SK-N-DZ (cell line): Measurements from ENCODE around the gene SLC26A1.
A peak's percentile ranks its signal among the peaks of the same experiment; 100 is the strongest.
"Not testable (repeated sequence)": the region's sequence is repeated elsewhere in the genome, so short reads cannot be mapped to it uniquely, and the experiment has no call there.

Experiments used
- DNase-seq: peaks from one replicate; pipeline ENCODE4 v3.0.0-alpha.2; 2015; ENCODE audit warnings: low spot score

Gene SLC26A1

DNA sequence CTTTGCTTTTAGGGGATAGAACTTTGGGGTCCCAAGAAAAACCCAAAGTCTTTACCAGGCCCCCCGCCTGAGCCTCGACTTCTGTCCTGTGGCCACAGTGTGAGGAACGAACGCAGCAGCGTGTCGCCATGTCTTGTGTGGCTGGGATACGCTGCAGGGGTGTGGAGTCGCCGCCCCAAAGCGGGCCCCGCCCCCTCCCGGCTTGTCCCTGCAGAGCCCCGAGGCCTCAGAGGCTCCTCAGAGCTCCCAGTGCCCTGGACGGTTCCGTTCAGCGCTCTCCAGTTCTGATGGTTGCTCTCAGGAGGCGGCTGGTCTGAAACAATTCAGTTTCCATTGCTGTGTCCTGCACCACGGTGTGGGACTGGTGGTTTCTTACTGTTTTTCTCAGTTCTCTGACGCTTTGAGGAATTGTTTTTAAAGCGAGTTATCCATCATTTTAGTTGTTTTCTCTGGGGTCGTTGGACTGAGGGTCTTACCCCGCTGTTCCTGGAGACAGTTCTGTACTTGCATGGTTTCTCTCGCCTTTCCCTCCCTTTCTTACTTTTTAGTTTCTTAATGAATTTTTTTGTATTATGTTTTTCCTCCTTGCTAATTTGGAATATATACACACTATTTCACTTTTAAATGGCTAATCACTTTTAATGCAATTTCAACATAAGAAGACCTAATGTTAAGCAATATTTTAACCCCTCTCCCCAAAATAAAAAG lies 7.9 kb downstream of the SLC26A1 start:
- DNase-seq: no peak

GRCh38 chr4:984336-985054 lies 8.7 kb downstream of the SLC26A1 start:
- DNase-seq: no peak

DNA sequence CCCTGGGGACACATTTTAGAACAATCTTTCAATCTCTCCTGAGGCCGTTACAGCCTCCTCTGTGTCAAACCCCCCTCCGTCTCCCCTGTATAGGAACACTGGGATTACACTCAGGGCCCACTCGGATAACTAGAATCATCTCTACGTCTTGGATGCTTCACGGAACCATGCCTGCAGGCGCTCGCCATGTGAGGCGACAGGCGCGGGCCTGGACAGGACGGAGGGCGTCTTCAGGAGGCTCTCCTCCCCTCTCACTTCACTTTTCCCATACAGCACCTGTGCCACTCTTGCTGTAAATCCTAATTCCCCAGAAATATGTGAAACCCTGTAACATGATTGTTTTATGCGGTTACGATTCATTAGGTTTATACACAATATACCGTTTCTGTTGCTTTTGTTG lies 10.4 kb downstream of the SLC26A1 start:
- no peak for DNase-seq

- DNase-seq: no peak
These were observed 10.9 kb downstream of the SLC26A1 start for GRCh38 chr4:982291-982690.

GRCh38 chr4:978957-979701 lies 14.1 kb downstream of the SLC26A1 start:
- DNase-seq: no peak

DNA sequence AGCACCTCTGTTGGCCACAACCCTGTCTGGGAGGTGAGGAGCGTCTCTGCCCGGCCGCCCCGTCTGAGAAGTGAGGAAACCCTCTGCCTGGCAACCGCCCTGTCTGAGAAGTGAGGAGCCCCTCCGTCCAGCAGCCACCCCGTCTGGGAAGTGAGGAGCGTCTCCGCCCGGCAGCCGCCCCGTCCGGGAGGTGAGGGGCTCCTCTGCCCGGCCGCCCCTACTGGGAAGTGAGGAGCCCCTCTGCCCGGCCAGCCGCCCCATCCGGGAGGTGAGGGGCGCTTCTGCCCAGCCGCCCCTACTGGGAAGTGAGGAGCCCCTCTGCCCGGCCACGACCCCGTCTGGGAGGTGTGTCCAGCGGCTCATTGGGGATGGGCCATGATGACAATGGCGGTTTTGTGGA lies 17.2 kb downstream of the SLC26A1 start:
- not testable (repeated sequence) for DNase-seq

- no peak for DNase-seq
These were observed 18.5 kb downstream of the SLC26A1 start for GRCh38 chr4:974668-975067.

GRCh38 chr4:973431-974397 lies 19.5 kb downstream of the SLC26A1 start, which contains the start of gene DGKQ:
DGKQ (minus strand) TSS chr4:973569; CDS start chr4:973482, 87 bp downstream.
- DNase-seq: peak; percentile 29

DNA sequence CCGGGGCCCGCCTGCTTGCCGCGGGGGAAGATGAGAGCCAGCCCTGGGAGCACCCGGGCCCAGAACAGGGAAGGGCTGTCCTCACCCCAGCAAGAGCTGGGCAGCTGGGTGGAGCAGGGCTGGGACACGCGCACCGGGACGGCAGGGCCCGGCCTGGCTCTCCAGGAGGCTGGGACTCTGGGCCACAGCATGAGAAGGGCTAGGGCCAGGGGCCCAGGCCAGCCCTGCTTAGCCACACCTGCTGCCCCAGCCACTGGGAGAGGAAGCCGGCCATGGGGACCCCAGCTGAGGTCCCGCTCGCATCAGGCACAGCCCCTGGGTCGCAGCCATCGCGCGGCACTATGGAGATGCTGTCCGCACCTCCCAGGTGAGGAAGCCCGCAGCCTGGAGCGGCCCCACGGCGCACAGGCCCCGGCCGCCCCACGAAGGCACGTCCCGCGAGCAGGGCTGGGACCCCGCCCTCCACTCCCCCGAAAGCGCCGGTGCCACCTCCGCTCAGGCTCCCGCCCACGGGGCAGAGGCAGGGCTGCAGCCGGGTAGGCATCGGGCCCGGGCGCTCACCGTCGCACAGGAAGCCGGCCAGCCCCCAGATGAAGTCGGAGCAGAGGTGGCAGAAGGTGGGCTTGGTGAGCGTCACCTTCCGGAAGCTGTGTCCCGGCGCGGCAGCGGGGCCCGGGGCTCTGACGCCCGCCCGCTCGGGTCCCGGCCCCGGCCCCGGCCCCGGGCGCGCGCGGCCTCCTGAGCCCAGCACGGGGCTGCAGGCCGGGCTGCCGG lies 20.4 kb downstream of the SLC26A1 start:
- DNase-seq: no peak

GRCh38 chr4:971666-972500 lies 21.3 kb downstream of the SLC26A1 start:
- DNase-seq: no peak

DNA sequence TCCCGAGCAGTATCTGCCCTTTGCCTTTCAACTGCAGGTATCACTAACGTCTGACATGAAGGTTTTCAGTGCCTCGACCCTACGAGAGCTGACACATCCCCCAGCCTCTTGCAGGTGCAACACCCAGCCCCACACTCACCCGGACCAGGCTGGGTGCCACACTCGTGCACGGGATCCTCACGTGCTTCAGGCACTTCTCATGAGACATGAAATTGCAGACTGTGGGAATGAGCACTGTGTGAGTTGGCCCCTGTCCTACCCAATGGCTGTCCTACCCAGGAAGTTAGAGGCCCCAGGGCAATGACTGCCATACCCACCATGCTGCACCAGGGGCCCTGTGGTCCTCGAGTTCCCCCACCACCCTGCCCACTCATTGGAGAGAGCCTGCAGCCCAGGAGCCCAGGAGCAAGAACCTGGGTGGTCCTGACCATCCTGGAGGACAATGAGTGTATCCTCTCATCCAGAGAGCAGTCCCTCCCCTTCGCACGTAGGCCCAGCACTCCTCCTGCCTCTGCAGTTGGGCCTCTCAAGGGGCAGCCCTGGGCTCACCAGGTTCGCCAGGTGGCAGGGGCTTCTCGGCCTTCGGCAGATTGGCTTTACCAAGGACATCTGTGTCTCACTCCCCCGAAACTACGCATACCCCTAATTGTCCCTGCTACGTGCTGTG lies 22.2 kb downstream of the SLC26A1 start:
- DNase-seq: no peak

GRCh38 chr4:970046-970745 lies 23.0 kb downstream of the SLC26A1 start:
- no peak for DNase-seq

DNA sequence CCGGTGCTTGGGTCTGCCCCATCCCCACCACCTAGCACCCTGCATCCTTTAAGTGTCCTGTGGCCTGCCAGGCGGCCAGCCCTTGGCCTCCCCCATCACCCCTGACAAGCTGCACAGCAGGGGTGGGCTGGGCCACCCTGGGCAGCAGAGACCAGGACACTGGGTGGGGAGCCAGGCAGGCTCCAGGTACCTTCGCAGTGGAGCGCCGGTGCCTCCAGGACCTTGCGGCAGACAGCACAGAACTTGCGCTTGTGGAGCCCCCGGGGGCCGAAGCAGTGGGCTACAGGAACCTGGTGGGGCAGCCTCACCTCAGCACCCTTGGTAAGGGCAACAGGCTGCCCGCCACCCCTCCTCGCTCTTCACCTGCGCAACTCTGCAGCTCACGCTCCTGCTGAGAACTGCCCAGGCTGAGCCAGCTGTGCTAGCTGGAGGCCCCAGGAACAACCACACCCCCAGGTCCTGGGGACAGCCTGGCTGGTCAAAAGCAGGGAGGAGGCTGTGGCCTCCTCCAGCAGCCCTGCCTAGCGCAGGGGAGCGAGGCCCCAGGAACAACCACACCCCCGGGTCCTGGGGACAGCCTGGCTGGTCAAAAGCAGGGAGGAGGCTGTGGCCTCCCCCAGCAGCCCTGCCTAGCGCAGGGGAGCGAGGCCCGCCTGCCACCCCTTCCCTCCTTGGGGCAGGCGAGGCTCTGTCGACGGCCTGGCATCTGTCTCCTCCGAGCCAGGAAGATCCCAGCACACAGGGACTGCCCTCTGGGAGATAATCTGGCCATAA lies 24.4 kb downstream of the SLC26A1 start:
- no peak for DNase-seq

GRCh38 chr4:968221-968620 lies 25.0 kb downstream of the SLC26A1 start:
- DNase-seq: no peak

- no peak for DNase-seq
These were observed 25.8 kb downstream of the SLC26A1 start for GRCh38 chr4:967113-968104.
